Measurements from ENCODE around the gene ZNRF4.

- TF ChIP-seq, protein P1, sequence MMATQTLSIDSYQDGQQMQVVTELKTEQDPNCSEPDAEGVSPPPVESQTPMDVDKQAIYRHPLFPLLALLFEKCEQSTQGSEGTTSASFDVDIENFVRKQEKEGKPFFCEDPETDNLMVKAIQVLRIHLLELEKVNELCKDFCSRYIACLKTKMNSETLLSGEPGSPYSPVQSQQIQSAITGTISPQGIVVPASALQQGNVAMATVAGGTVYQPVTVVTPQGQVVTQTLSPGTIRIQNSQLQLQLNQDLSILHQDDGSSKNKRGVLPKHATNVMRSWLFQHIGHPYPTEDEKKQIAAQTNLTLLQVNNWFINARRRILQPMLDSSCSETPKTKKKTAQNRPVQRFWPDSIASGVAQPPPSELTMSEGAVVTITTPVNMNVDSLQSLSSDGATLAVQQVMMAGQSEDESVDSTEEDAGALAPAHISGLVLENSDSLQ (IDR thresholded peaks at IDR 0.05) = no peak
- TF ChIP-seq NFRKB (IDR thresholded peaks at IDR 0.05) (no peak), SP1 (IDR thresholded peaks at IDR 0.05) (no peak), SUZ12 (IDR thresholded peaks at IDR 0.05) (no peak), ZNF384 (IDR thresholded peaks at IDR 0.05) (no peak), FOXM1 (IDR thresholded peaks at IDR 0.05; ENCODE audit: borderline replicate concordance) (no peak), ELF4 (IDR thresholded peaks at IDR 0.05) (no peak)
Observed at GRCh38 chr19:5451494-5451893, 3.7 kb upstream of the ZNRF4 start.

Data from HEK293T (cell line).